HFF-Myc (cell line): Measurements from ENCODE around the gene UPP2.

Source experiments
- DNase-seq: peaks from one replicate; pipeline ENCODE4 v3.0.0-alpha.2; 2011; ENCODE audit warnings: low read depth; ENCODE audit errors: extremely low read depth
- H3K4me3 ChIP-seq: replicated peaks from 2 replicates; pipeline ENCODE4 v1.5.1; 2011; ENCODE audit warnings: low read depth, mild to moderate bottlenecking, control low read depth, low read length
- CTCF ChIP-seq: IDR thresholded peaks from 2 replicates; pipeline ENCODE4 v1.5.1; 2012; ENCODE audit warnings: mild to moderate bottlenecking, low read depth, low read length, control low read depth; ENCODE audit errors: missing control alignments

The UPP2 gene

GRCh38 chr2:158115202-158115767, 13.6 kb downstream of the UPP2 start:
- no peak overlapping the region for H3K4me3 ChIP-seq
- DNase-seq = no peak
- TF ChIP-seq CTCF = no peak

DNA sequence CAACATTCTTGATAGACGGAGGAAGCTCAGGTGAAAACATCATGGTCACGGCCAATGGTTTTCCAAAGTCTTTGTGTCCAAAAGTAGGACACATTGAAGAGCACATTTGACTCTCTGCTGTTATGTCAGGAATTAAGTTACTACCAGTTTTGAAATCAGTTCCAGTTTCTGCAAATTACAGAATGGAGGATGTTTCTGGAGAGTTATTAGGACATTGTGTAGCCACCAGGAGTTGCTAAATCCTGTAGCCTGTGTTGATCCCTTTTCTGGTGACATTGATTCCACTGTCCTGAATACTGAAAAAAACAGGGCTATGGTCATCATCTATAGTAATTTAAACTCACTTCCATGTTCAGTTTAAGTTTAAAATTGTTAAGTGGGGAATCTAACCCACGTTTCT, 15.3 kb downstream of the UPP2 start:
- TF ChIP-seq CTCF = no peak

GRCh38 chr2:158120102-158120501, 18.4 kb downstream of the UPP2 start:
- H3K4me3 ChIP-seq = no peak overlapping the region
- DNase-seq = no peak
- no peak for TF ChIP-seq CTCF

More for the DNA sequence above, 15.3 kb downstream of the UPP2 start:
- H3K4me3 ChIP-seq = no peak overlapping the region
- no peak for DNase-seq

DNA sequence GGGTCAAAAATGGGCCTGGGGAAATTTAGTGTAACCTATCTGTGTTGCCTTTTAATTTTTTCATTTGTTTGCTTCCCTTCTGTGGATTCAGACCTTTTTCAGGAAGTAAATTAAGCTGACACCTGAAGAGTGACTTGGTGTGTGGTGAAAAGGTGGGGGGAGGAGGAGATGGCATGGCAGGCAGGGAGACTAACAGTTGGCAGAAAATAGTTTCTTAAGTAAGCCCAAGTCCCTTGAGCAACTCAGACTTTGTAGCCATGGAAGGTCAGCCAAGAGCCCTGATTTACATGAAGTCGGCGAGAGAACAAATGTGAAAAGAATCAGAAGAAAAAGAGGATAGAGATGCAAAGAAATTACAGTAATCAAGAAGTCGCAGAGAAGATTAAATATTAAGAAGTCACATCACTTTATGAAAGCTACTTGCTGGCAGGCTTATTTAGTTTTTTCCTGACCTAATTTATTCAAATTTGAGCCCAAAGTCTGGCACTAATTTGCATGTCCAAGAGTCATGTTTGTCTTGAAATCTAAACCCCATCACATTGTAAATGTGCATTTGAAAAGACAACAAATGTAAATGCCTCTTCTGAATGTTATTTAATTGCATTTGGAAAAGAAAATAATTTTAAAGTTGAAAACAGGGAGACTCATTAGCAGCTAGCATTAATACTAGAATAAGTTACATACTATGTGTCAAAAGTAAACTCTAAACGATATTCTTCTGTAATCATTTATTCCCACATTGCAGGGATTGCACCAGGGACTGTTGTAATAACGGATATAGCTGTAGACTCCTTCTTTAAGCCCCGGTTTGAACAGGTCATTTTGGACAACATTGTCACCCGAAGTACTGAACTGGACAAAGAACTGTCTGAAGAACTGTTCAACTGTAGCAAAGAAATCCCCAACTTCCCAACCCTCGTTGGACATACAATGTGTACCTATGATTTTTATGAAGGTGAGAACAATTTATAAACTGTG, 19.3 kb downstream of the UPP2 start:
- TF ChIP-seq CTCF = no peak
- no peak overlapping the region for H3K4me3 ChIP-seq
- no peak for DNase-seq

GRCh38 chr2:158124896-158125295, 23.2 kb downstream of the UPP2 start:
- no peak for TF ChIP-seq CTCF
- H3K4me3 ChIP-seq = no peak overlapping the region
- DNase-seq = no peak

DNA sequence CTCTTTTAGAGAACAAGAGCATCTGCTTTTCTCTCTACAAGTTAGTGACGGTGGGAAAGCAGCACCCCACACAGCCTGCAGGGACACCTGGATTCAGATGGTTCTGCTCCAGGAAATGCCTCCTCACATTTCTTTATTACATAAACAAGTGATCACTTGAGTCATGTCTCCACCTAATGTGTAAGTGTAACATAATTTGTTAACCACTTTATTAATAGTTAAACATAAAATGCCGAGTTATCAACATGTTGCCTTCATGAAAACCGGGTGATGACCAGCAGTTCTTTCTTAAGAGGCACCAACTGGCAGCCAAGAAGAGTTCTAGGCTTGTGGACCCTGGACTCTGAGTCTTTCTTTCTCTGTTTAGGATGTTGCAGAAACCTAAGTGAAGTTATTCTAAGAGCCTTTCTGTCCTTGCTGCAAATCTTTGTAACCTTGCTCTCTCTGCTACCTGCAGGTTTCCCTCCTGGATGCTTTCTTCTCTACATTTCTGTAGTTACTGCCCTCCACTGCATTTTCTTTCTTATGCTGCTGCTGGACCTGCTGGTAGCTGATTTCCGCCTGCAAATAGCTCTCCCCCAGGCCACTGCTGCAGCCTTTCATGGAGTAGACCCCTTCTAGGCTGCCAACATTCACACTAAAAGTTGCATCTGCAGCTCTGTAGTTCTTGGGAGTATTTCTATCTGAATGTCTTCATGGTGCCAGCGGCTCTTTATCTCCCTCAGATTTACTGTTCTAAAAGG, 24.3 kb downstream of the UPP2 start:
- DNase-seq = no peak
- no peak overlapping the region for H3K4me3 ChIP-seq
- TF ChIP-seq CTCF = no peak
